HG03442 (cell line): ENCODE measurements around the gene AUNIP.
A peak's percentile ranks its signal among the peaks of the same experiment; 100 is the strongest.

Experiments
- ATAC-seq: cut with Tn5 transposase; IDR thresholded peaks from one replicate; pipeline ENCODE4 v1.9.1; 2021; ENCODE audit warnings: mild to moderate bottlenecking, moderate library complexity; ENCODE audit not compliant: unreplicated experiment

AUNIP gene

DNA sequence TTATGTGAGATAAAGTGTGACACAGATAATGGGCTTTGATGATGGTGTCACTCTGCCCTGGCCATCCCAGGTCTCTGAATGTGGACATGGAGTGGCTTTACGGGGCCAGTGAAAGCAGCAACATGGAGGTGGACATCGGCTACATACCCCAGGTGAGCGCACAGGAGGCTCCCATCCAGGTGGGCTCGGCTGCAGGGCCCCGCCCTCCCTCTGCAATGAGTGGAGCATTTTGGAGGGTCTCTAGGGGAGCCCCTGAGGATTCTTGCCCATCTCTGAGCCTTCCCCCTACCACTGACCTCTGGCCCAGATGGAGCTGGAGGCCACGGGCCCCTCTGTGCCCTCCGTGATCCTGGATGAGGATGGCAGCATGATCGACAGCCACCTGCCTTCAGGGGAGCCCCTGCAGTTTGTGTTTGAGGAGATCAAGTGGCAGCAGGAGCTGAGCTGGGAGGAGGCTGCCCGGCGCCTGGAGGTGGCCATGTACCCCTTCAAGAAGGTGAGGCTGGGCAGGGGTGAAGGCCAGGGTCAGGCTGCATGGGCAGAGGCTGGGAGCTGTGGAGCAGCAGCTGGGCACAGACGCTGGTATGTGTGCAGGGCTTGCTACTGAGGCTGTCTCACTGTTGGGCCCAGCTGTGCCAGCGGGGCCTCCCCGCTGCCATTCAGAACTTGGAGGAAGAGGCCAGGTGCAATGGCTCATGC, 47.7 kb downstream of the AUNIP start:
- no peak for ATAC-seq

DNA sequence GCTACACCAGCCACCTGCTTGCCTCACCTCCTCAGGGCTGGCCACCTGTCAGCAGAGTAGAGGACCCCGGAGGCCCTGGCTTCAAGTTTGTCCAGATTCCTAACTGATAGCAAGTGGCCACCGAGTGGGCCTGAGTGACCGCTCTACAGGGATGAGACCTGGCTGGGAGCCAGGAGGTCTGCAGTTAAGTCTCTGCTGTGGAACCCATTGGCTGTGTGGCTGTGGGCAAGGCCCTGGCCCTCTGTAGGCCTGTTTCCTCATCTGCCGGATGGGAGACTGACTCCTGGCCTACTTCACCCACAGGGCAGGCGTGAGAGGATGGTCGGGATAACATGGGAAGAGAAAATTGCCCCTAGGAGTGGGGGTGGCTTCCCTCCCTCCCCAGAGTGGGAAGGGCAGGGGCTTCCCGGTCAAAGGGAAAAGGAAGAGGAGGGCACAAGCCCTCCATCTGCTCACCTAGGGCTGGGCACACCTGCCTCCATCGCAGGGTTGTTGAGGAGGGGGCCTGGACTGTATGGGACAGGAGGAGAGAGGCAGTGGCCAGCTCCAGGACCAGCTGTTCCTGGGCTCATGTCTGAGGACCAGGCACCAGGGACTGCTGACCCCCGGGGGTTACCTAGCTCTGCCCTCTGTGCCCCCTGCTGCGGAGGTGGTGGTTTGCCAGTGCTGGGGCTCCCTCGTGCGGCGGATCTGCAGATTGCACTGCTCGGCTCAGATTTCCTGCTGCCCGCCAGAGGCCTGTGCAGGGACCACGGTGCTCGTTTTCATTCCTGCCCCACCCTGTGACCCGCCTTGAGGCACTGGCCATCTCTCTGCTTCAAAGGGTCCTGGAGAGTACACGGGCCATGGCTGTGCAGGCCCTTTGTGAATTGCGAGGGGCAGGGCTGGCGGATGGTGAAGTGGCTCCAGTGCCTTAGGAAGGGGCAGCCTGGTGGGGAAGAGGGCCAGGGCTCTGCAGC, 48.6 kb downstream of the AUNIP start:
- ATAC-seq: no peak

- ATAC-seq: no peak
These were observed 49.3 kb downstream of the AUNIP start for GRCh38 chr1:25809929-25810328.

DNA sequence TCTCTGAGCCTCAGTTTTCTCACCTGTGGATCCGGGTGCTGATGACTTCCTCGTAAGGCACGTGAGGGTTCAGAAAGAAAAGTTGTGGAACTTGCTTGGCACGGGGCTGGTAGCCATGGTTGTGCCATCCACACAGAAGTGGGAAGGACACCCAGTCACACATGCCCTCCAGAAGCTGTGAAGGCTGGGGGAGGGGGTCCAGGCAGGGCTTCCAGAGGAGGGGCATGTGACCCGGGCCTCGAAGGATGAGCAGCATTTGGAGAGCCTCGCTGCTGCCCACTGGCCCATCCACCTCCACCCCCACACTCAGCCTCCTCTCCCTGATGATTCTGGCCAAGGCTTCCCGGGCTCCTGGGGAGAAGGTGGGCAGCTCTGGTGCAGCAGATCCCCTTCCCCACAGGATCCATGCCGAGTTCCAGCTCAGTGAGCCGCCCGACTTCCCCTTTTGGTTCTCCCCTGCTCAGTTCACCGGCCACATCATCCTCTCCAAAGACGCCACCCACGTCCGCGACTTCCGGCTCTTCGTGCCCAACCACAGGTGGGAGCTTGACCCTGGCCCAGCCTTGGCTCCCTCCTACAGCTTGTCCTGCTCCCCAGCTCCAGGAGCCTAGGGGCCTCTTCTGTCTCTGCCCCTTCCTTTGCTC, 49.9 kb downstream of the AUNIP start:
- ATAC-seq: no peak

DNA sequence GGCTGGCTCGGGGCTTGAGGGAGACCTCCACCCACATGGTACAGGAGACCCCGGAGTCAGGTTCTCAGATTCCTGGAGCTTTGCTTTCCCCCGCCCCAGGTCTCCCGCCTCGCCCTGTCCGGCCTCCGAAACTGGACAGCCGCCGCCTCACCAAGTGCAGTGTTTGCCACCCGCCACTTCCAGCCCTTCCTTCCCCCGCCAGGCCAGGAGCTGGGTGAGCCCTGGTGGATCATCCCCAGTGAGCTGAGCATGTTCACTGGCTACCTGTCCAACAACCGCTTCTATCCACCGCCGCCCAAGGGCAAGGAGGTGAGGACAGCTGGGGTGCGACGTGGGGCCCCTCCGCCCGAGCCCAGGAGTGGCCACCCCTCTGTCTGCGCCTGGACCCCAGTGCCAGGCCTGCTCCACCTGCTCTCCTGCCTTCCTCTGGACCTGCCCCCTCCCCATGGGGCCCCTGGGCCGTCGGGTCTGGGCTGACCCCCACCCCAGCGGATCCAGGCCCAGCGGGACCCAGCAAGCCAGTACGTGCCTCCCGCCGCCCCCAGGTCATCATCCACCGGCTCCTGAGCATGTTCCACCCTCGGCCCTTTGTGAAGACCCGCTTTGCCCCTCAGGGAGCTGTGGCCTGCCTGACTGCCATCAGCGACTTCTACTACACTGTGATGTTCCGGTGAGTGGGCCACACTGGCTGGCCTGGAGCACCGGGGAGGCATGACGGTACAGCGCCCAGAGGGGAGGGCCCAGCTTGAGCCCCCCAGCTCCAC, 50.6 kb downstream of the AUNIP start:
- ATAC-seq: no peak

DNA sequence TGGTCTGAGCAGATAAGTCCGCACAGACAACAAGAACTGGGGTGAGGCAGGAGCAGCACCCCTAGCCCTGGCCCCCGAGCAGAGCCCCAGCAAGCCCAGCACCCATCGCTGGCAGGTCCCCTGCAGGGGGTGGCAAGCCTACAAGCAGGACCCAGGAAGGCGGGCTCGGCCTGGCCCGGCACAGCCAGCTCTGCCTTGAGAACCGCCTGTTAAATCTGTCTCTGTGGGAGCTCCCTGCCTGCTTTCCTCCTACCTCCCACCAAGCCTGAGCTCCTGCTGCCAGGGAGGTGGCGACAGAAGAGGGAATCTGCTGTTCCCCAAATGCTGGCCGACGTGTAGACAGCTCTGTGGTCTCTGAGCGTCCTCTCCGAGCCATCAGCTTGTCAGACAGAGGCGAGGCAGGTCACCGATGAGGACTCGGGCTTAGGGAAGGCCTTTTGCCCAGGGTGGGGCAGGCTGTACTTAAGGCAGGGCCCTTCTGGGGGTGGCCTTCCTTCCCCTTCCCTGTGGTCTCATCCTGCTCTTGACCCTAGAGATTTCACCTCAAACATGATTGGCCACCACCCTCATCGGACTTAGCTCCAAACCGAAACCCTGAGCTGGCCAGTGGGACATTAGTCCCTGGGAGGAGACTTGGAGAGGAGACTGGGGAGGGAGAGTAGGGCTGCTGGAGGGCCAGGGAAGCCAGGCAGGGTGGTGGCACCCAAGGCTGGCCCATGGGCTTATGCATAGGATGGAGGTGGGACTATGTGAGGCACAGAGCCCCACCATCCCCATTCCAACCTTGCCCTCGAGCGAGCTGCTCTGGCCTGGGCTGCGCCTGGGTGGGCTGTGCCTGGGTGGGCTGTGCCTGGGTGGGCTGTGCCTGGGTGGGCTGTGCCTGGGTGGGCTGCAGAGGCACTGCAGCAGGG, 51.5 kb downstream of the AUNIP start:
- ATAC-seq: no peak

DNA sequence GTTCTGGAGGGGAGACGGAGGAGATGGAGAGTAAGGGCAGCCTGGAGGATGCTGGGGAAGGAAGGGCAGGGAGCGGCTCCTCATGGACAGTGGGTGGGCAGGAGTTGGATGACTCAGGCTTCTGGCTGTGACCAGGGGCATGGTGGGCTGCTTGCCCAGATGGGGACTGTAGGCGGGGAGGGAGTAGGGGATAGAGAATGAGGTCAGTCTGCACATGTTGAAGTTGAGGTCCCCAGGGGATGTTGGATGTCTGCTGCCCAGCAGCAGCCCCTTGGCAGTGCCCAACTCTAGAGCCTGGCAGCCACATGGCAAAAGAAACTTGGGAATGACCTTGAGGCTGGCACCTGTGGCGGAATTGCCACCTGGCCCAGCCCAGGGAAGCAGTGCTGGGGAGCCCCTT, 52.8 kb downstream of the AUNIP start:
- no peak for ATAC-seq

- no peak for ATAC-seq
These were observed 53.4 kb downstream of the AUNIP start for GRCh38 chr1:25805863-25806225.

GRCh38 chr1:25804964-25805862, 54.0 kb downstream of the AUNIP start:
- ATAC-seq: no peak

DNA sequence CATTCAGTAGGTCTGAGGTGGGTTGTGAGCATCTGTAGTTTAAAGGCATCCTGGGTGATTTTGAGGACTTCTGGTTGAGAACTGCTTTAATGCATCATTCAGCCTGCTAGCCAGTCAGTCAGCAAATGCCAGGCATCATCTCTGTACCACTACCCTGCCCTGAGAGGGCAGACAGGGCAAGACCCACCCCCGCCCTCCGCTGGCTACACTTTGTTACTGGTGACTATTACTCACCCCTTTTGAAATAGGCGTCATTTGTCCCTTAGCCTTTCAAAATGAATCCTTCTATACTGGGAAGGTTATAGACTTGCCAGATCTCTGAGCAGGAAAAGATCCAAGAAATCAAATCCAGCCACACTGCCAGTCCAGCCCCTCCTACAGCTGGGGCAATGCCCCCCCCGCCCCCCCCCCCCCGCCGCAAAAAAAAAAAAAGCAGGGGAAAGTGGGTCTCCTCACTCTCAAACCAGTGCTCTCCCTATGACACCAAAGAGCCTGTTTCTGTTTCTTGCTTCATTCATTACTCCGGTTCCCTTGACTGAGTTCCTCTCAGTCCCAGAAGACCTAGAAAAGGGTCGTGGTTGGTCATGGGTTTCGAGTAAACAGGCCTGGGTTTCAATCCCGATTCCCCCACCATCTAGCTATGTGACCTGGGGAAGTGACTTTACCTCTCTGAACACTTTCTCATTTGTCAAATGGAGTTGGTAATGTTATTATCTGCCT, 54.9 kb downstream of the AUNIP start:
- ATAC-seq: no peak

DNA sequence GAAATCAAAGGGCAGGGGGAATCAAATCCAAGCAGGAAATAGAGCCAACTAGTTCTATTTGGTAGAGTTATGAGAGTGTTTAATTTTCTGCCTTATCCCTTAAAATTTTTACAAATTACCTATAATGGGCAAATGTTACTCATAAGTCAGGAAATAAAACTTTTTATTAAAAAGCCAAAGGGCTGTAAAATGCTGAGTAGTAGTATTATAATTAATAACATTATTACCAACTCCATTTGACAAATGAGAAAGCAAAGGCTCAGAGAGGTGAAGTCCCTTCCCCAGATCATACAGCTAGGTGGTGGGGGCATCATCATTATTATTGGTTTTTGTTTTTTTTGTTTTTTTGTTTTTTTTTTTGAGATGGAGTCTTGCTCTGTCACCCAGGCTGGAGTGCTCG, 55.9 kb downstream of the AUNIP start:
- no peak for ATAC-seq

DNA sequence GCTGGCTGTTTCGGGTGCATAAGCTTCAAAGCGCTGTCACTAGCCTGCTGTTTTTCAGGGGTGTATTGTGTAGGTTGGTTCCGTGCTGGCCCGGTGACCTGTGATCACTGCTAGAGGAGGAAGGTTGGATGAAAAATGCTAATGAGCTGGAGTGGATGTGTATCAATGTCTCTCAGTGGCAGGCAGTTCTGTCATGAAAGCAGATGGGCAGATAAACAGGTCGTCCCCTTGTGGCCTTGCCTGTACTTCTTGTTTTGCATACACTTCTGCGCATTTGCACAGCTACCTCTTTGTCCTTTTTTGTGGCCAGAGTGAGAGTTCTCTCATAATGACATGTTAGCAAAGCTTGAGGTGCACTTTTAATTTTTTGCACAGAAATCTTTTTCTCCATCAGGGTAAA, 56.3 kb downstream of the AUNIP start:
- ATAC-seq: peak; percentile 51

- no peak for ATAC-seq
These were observed 58.4 kb downstream of the AUNIP start for GRCh38 chr1:25800703-25801377.

DNA sequence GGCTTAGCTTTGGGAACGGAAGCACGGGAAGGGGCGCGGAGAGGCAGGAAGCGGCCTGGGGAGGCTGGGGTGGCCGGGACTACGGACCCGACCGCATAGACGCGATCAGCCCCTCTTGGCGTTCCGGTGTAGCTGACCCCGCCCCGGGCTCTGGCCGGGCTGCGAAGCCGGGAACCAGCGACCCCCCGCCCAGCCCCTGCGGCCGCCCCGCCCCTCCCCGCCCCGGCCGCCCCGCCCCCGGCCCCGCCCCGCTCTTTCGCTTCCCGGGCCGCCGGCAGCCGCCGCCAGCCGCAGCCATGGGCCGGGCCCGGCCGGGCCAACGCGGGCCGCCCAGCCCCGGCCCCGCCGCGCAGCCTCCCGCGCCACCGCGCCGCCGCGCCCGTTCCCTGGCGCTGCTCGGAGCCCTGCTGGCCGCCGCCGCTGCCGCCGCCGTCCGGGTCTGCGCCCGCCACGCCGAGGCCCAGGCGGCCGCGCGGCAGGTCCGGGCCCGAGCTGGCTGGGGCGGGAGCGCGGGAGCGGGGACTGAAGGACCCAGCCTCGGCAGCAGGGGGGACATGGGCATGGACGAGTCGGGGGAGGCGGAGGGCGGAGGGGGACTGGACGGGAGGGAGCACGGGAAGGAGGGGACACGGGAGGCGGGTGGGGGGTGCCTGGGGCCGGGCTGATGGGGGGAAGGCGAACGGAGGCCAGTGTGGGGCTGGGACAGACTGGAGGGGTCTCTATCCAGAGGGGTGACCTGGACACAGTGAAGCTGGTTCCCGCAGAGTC, 59.1 kb downstream of the AUNIP start, which contains the start of gene SELENON:
Gene SELENON, plus strand, starts transcription at position 259 of the 768 bp plus-strand sequence. Its CDS starts 38 bp downstream, at position 297.
- ATAC-seq: no peak

- ATAC-seq: no peak
These were observed 59.8 kb downstream of the AUNIP start for GRCh38 chr1:25799352-25799934.

DNA sequence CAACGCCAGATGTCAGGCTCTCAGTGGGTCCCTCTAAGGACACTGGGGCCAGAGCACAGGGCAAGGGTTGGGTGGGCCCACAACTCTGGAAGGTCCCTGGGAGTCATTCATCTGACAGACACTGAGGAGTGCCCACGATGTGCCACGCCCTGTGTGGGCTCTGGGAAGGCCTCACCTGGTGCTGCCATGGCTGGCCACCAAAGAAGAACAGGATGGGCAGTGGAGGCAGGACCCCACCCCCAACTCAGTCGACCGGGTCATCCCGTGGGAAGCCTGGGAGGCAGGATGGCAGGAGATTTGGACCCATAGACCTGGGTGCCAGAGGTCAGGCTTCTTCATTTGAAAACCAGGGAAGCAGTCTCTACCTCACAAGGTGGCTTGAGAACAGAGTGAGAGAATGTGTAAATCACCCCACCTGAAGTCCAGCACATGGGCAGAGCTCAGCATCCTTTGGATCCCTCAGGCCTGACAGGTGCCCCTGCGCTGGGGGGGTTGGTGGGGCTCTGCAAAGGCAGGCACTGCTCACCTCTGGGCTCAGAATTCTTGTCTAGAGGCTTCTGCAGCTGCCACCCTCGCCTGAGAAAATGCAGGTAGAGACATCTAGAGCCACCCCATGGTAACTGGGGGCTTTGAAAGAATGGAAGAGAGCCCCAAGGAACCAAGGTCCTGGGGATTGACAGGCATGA, 60.4 kb downstream of the AUNIP start:
- no peak for ATAC-seq
